ENCODE measurements around the gene ADGRG4.
"Not testable (repeated sequence)": the region's sequence is repeated elsewhere in the genome, so short reads cannot be mapped to it uniquely, and the experiment has no call there.

The ADGRG4 gene

DNA sequence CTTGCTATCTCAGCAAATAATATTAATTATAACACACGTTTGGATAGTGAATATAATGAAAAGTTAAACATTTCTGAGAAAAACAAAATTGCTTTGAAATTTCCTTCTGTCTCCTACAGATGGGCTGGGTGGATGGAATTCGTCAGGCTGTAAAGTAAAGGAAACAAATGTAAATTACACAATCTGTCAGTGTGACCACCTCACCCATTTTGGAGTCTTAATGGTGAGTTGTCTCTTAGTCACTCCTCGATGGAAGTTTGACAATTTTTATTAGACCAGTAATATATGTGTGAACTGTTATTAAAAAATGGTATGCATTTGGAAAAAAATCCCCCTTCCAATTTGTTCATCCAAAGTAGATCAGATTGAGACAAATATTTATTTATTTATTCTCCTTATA is 94.5 kb downstream of the ADGRG4 start:
- no peak for DNase-seq

DNA sequence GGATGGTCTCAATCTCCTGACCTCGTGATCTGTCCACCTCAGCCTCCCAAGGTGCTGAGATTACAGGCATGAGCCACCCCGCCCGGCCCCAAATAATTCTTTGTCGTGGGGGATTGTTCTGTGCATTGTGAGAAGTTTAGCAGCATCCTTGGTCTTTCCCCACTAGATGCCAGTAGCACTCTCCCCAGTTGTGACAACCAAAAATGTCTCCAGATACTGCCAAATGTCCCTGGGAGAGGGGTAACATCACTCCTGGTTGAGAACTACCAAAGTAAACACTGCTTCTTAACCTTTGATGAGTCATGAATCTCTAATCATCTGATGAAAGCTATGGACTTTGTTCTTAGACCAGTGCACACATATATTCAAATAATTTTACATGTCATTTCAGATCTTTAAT is 96.2 kb downstream of the ADGRG4 start:
- no peak for DNase-seq

DNA sequence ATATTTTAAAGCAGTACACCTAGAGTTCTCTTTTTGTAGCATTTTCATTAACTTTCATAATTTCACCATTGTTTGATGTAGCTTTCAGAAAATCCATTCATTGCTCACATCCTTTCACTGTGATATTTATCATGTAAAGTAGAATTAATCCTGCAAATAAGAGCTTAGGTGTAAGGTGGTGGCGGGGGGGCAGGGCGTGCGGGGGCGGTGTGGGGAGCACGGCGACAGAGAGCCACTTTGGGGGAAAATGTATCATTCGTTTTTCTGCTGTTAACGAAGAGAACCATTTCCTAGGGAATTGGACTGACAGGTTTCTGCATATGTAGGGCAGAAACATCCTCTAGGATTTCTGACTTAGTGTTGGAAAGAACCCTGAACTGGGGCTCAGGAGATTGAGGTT is 104.4 kb downstream of the ADGRG4 start:
- no peak for DNase-seq

DNA sequence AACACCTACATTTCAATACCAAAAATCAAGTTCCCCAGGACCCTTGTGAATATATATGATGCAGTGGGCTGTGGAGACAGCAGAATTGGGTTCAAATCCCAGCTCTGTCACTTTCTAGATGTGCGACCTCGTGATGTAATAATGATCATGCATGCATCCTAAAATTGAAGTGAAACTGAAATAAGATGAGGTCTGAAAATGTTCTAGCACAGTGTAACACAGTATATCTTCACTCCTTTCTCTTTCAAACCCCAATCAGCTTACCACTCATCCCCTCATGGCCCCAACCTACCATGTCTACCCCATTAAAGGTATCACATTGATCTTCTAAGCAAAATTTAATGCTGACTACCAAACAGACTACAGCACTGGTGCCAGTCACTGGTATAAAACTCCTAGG is 117.0 kb downstream of the ADGRG4 start:
- DNase-seq: no peak

DNA sequence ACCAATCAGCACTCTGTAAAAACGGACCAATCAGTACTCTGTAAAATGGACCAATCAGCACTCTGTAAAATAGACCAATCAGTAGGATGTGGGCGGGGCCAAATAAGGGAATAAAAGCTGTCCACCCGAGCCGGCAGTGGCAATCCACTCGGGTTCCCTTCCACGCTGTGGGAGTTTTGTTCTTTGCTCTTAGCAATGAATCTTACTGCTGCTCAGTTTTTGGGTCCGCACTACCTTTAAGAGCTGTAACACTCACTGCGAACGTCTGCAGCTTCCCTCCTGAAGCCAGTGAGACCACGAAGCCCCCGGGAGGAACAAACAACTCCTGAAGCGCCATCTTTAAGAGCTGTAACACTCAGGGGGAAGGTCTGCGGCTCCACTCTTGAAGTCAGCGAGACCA is 120.6 kb downstream of the ADGRG4 start:
- DNase-seq: no peak

DNA sequence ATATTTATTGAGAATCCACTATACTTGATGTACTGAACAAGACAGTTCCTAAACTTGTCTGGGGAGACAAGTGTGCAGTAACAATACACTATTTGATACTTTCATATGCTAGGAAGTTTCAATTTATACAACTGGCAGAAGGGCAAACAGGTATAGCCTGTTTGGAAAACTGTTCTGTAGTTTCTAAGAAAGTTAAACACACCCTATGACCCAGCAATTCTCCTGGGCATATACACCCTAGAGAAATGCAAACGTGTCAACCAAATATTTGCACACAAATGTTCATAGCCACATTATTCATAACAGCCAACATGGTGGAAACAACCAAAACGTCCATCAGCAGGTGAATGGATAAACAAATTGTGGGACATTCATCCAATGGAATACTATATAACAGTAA is 123.0 kb downstream of the ADGRG4 start:
- DNase-seq: no peak

DNA sequence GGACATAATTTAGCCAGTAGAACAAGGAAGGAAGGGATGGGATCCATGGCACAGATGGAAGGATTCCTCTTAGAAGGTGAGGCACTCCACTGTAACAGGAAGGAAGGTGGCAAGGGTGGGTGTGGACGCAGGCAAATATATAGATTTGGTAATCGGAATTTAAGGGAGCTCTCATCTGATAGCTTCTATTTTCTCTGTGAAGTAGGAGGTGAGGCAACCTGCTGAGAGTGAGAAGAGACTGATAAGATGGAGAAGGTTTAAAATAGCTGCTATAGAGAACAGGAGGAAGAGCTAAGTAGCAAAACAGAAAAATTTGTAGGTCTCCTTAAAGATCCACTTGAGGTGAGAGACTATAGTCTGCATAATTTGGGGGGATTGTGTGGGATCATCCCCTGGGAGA is 125.2 kb downstream of the ADGRG4 start:
- no peak for DNase-seq

DNA sequence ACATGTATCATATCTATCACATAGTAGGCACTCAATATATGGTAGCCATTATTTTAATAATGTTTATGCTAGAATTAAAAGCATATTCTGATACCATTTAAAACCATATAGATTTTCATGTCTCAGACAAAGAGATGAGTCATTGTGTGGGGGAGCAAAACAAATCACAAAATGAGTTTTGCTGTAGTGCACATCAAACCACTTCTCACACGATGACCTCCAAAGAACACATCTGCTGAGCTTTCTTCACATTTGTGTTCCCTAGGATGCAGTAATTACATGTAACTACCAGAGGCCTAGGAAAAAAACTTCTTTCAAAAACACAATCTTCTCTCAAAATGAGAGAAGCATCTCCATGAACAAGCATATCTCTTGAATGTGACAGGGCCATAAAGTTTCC is 130.9 kb downstream of the ADGRG4 start:
- DNase-seq: no peak

DNA sequence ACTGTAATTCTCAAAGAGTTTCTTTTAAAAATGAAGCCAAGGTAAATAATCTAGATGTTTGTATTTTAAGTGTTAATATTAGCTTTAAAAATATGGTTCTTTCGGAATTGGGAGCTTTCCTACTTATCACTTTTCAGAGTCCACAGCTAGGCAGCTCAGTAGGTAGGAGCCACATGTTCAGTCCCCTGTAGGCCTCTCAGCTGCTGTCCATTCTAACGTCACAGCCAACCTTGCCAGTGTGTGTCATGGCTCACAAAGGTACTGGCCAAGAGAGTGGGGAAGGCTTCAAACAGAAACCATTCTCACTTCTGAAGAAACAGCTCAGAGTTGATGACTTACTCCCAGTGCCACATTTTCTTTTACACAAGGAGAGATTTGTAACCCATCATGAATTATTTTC is 137.0 kb downstream of the ADGRG4 start:
- DNase-seq: no peak

DNA sequence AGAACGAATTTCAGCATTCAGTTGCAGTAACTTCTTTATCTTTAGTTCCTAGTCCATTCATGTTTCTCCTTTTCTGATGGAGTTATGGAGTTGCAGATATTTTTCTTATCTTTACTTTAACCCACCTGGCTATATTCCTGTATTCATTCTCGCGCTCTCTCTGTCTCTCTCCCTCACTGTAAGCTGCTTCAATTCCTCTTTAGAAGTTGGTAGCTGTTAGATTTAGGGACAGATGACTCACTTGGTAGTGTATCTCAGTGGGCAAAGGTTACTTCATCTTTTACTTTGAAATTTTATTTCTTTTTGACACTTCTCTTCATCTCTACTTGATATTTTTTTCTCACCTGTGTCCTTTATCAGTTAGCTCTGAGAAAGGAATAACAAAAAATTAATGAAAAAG is 137.4 kb downstream of the ADGRG4 start:
- no peak for DNase-seq

DNA sequence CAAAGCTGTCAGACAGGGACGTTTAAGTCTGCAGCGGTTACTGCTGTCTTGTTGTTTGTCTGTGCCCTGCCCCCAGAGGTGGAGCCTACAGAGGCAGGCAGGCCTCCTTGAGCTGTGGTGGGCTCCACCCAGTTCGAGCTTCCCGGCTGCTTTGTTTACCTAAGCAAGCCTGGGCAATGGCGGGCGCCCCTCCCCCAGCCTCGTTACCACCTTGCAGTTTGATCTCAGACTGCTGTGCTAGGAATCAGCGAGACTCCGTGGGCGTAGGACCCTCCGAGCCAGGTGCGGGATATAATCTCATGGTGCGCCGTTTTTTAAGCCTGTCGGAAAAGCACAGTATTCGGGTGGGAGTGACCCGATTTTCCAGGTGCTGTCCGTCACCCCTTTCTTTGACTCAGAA is 144.9 kb downstream of the ADGRG4 start:
- DNase-seq: not testable (repeated sequence)

DNA sequence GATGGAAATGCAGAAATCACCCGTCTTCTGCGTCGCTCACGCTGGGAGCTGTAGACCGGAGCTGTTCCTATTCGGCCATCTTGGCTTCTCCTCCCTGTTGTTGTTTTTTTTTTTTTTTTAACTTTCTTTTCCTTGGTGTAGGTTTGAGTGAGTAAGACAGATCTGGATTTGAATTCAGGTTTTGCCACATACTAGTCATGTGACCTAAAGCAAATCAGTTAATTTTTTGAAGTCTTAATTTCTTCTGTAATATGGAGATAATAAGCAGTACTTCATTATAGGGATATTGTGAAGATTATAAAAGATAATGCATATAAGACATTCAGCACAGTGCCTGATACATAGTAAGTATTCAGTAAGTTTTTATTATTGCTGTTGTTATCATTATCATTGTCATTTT is 145.4 kb downstream of the ADGRG4 start:
- no peak for DNase-seq

DNA sequence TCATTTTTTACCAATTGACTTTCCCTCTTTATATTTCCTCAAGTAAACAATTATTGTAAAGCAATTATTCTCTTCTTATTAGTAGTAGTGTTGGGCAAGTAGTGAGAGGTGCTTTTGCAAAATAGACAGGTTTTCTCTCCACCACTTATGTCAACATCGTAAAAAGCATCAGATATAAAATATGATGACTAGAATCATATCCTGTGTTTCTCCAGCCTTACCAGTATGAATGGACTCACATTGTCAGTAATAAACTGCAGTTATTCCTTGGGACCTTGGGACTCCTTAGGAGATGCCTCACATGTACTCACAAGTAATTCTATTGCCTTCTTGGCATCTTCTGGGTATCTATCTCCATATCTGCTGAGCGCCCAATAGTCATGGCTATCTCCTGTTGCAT is 146.5 kb downstream of the ADGRG4 start:
- DNase-seq: no peak

DNA sequence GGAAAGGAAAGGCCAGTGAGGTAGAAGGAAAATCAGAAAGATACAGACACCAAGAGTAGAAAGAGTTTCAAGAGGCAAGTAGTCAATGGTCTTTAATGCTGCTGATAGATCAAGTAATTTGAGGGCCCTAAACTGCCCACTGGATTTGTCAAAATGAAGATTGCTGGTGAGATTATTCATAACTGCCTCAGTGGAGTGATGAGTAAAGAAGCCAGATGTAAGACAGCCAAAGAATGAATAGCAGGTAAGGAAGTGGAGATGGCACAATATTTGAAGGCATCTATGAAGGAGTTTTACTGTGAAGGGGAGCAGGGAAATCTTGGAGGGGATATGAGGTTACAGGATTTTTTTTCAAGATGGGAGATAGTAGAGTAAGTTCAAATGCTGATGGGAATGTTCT is 147.2 kb downstream of the ADGRG4 start:
- no peak for DNase-seq

DNA sequence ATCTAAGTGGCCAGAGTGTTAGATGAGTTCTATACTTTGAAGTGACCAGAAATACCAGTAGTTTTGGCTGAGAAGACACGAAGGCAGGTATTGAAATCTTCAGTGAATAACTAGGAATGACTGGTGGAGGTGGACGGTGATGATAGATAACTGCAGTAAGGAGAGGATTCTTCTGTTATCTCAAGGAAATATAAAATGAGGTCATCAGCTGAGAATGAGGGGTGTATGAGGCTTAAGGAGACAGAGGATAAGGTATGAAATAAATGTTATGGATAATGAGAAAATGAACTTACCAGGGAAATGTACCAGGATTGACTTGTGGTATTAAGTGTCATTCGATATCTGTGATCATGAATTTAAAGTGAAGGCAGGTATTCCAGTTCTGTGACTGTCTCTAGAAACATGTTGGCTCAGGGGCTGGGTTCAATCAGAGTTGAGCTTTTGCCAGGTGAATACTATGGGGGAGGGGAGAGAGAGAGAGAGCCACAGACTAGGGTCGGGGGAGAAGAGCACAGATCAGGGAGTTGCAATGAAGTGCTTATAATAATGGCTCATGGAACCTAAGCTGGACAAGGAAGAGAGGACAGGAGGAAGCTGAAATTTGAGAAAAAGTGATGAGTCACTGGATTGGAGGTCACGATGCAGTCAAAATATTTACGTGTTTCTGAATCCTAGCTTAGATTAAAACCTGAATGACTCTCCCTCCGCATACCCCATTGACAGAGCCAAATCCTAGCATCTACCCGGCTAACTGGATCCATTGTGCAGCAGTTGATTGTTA is 149.5 kb downstream of the ADGRG4 start:
- DNase-seq: no peak

DNA sequence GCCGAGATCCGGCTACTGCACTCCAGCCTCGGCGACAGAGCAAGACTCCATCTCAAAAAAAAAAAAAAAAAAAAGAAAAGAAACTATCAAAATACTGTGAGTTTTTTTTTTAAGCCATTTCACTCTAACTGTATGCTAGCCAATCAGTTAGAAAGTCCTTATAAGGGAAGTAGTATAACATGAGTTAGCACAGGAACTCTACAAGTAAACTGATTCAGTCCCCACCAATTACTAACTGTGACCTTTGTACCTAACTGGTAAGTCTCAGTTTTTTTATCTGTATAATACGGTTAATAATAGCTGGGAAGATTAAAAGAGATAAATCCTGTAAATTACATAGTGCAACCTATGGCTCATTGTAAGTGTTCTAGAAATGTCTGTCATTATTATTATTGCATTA is 151.9 kb downstream of the ADGRG4 start:
- no peak for DNase-seq

DNA sequence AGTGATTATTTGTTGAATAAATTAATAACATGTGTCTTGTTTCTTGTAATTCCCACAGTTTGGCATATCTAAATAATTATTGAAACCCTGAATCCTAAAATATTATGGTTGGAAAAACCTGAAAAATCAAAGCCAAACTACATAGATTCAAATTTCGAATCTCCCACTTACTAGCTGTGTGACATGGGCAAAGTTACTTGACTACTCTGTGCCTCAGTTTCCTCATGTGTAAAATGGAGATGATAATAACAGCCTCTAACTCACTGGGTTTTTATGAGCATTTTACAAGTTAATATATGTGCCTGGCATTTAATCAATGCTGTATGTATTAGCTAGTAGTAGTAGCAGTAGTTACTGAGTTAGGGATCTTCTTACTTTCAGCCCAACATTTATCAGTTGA is 152.4 kb downstream of the ADGRG4 start:
- DNase-seq: no peak

DNA sequence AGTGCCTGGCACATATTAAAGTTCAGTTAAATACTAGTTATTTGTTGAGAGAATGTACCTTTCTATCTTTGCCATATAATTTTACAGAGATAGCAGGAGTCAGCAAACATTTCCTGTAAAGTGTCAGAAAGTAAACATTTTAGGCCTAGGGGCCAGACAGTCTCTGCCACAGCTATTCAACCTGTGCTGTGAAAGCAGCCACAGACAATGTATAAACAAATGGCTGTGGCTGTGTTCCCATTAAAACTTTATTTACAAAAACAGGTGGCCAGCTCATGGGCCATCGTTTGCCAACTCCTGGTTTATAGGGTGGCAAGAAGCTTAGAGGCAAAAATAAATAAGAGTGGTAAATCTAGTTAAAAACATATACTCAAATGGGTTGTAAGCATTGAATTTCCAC is 153.0 kb downstream of the ADGRG4 start:
- no peak for DNase-seq

DNA sequence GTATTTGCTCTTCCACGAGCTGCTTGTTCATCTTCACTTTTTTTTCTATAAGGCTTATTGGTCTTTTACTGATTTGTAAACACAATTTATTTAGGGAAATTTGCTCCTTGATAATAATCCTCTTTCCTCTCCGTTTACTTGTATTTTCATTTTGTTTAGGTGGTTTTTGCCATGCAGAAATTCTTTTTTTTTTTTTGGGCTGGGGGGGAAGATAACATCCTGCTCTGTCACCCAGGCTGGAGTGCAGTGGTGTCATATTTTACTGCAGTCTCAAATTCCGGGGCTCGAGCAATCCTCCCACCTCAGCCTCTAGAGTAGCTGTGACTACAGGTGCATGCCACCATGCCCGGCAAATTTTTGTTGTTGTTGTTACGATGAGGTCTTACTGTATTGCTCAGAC is 155.4 kb downstream of the ADGRG4 start:
- DNase-seq: no peak

DNA sequence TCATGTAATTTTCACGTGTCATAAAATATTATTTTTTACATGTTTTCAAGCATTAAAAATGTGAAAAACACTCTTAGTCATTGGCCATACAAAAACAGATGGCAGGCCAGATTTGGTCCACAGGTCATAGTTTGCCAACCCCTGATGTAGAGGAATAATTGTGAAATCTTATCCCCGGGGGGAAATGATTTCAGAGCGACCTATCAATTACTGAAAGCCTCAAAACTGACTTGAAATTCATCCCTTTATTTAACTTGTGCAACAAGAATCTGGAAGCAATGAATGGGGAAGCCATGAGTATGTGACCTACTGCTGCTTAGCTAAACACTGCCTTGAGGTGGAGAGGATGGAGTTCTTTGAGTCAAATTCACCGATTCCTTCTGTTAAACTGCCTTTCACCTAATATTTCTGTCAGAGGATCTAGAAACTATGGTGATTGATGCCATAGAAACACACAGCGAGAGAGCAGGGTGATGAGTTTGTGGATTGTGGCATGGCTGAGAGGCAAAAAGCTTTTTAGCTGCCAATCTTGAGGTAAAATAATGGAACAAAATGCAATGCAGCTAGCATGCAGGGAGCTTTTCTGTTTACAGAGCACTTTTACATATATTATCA is 156.6 kb downstream of the ADGRG4 start:
- DNase-seq: no peak

DNA sequence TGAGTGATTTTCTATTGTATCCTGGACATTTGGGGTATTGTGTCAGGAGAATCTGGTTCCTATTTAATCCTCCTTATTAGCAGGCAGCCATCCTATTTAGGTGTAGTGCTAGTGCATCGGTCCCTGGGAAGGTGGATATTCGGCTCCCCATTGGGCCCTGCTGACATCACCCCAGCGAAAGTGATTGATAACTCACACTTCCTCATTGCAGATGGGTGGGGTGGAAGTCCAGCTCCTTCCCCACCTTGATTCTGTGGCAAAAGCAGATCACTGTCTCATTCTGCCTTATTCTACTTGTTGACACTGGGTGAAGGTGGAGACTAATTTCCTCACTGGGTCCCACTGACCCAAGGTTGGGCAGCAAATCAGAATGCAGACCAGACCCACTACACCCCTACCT is 163.8 kb downstream of the ADGRG4 start:
- no peak for DNase-seq

Measured in COR-L47 (cell line).